Mesendoderm (in vitro differentiated cells): Measurements from ENCODE around the gene RTN4.

Experiments
- DNase-seq: peaks from one replicate; pipeline ENCODE4 v3.0.0; 2013
- H2AK5ac ChIP-seq: 2 replicates; pipeline ENCODE4 v1.6.1; 2013; ENCODE audit warnings: low read length, inconsistent platforms
- H2BK120ac ChIP-seq: 2 replicates; pipeline ENCODE4 v1.6.1; 2013; ENCODE audit warnings: low read depth, mild to moderate bottlenecking, low read length, moderate library complexity, mixed read lengths
- H2BK15ac ChIP-seq: replicated peaks from 2 replicates; pipeline ENCODE4 v1.6.1; 2013; ENCODE audit warnings: low read depth, mild to moderate bottlenecking, moderate library complexity
- H2BK5ac ChIP-seq: 2 replicates; pipeline ENCODE4 v1.6.1; 2013; ENCODE audit warnings: low read length, inconsistent platforms
- H3K18ac ChIP-seq: 2 replicates; pipeline ENCODE4 v1.6.1; 2013; ENCODE audit warnings: mild to moderate bottlenecking, low read length, mixed read lengths
- H3K23ac ChIP-seq: one replicate; pipeline ENCODE4 v1.6.1; 2013; ENCODE audit warnings: low read length
- H3K27ac ChIP-seq: 2 replicates; pipeline ENCODE4 v1.5.1; 2013; ENCODE audit warnings: low read depth, mild to moderate bottlenecking, inconsistent platforms, low read length, moderate library complexity
- H3K27me3 ChIP-seq: 2 replicates; pipeline ENCODE4 v1.6.1; 2013; ENCODE audit warnings: low read length, control low read depth, mild to moderate bottlenecking, inconsistent platforms; ENCODE audit not compliant: insufficient read depth, poor library complexity
- H3K36me3 ChIP-seq: 2 replicates; pipeline ENCODE4 v1.6.1; 2013; ENCODE audit warnings: low read length, inconsistent platforms; ENCODE audit not compliant: control insufficient read depth, insufficient read depth
- H3K4ac ChIP-seq: one replicate; pipeline ENCODE4 v1.6.1; 2013; ENCODE audit warnings: low read depth, mild to moderate bottlenecking, low read length, moderate library complexity
- H3K4me1 ChIP-seq: 2 replicates; pipeline ENCODE4 v1.6.1; 2013; ENCODE audit warnings: low read depth, low read length, inconsistent platforms; ENCODE audit not compliant: control insufficient read depth
- H3K4me2 ChIP-seq: 2 replicates; pipeline ENCODE4 v1.6.1; 2013; ENCODE audit warnings: low read length
- H3K4me3 ChIP-seq: 2 replicates; pipeline ENCODE4 v1.5.1; 2013; ENCODE audit warnings: mild to moderate bottlenecking, low read length
- H3K56ac ChIP-seq: one replicate; pipeline ENCODE4 v1.6.1; 2013; ENCODE audit warnings: low read length
- H3K79me1 ChIP-seq: 2 replicates; pipeline ENCODE4 v1.6.1; 2013; ENCODE audit warnings: low read length, inconsistent platforms
- H3K79me2 ChIP-seq: 2 replicates; pipeline ENCODE4 v1.6.1; 2013; ENCODE audit warnings: mild to moderate bottlenecking, low read length; ENCODE audit not compliant: control insufficient read depth, insufficient read depth
- H3K9ac ChIP-seq: 2 replicates; pipeline ENCODE4 v1.6.1; 2013; ENCODE audit warnings: low read length, inconsistent platforms
- H4K5ac ChIP-seq: one replicate; pipeline ENCODE4 v1.6.1; 2013; ENCODE audit warnings: low read length
- H4K8ac ChIP-seq: one replicate; pipeline ENCODE4 v1.6.1; 2013; ENCODE audit warnings: low read depth, mild to moderate bottlenecking, control low read depth, low read length, moderate library complexity
- WGBS: extraction: QIAGEN DNeasy Blood & Tissue Kit; methylation state at CpG from one replicate; pipeline ENCODE4 v1.1.7; 2013; ENCODE audit warnings: low lambda C conversion rate, missing lambda C conversion rate; ENCODE audit not compliant: insufficient coverage; ENCODE audit errors: extremely low coverage; 5-methylcytosine and 5-hydroxymethylcytosine counted together

Gene RTN4

DNA sequence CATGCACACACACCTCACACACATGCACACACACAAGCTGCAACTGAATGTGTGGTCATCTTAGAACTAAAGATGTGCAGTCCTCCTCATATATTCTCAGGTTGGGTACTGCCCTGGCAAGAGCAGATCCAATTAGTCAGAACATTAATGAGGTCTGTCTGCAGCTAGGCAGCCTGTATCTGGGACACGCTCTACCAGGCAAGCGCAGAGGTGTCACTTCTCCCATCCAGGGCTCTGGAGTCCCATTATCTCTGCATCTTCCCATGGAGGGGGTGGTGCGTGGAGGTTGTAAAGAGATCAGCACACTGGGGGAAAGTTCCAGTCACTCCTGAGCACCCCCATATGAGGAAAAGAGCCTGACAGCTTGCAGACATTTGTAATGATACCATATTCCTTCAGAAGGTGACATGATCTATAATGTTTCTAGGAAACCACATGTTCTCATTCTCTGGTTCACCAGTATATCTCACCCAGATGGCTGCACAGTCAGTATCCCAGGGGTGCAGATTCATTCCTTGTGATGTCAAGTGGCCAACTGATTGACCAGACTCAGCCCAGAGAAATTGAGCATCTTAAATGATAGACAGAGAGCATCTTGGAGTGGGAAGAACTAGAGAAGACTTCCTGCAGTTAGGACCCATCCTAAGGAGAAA is 95.4 kb downstream of the RTN4 start:
- no peaks in the 10 kb centered on the region for H3K79me1 ChIP-seq
- DNase-seq, result peak; percentile 26
- no peak overlapping the region for H4K5ac ChIP-seq
- no peak overlapping the region for H3K23ac ChIP-seq
- H3K9ac ChIP-seq, result no peak overlapping the region
- H2BK15ac ChIP-seq, result no peak overlapping the region
- H2BK120ac ChIP-seq, result no peak overlapping the region
- H3K18ac ChIP-seq, result no peak overlapping the region
- no peaks in the 10 kb centered on the region for H3K4me1 ChIP-seq
- no CpG with 5 or more reads among the region's 3 CpGs for WGBS
- no peak overlapping the region for H3K4ac ChIP-seq
- no peak overlapping the region for H3K56ac ChIP-seq
- H3K27ac ChIP-seq, result no peak overlapping the region
- no peak overlapping the region for H2AK5ac ChIP-seq
- no peak overlapping the region for H4K8ac ChIP-seq
- H3K79me2 ChIP-seq, result no peaks in the 10 kb centered on the region
- H2BK5ac ChIP-seq, result no peak overlapping the region
- H3K27me3 ChIP-seq, result no peaks in the 10 kb centered on the region
- no peak overlapping the region for H3K4me2 ChIP-seq
- no peak overlapping the region for H3K4me3 ChIP-seq
- no peaks in the 10 kb centered on the region for H3K36me3 ChIP-seq

DNA sequence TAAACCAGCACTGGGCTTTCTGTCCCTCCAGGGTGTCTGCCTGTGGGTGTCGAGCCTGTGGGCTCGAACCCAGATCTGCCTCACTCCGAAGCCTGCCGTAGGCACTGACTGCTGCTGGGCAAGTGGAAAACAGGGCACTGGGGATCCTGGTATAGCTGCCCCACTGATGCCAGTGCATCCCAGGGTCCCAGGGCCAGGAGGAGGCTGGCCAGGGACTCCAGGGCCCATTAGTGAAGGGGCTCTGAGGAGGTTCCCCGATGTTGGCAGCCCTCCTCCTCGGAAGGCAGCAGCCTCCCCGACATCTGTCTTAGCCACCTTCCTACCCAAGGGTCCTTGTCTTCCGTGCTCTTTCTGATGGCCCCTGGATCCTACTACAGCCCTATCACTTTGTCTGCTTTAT is 96.1 kb downstream of the RTN4 start:
- Histone ChIP-seq H4K8ac (no peak overlapping the region), H3K23ac (peak overlapping the region; percentile 52)
- no CpG with 5 or more reads among the region's 8 CpGs for WGBS

DNA sequence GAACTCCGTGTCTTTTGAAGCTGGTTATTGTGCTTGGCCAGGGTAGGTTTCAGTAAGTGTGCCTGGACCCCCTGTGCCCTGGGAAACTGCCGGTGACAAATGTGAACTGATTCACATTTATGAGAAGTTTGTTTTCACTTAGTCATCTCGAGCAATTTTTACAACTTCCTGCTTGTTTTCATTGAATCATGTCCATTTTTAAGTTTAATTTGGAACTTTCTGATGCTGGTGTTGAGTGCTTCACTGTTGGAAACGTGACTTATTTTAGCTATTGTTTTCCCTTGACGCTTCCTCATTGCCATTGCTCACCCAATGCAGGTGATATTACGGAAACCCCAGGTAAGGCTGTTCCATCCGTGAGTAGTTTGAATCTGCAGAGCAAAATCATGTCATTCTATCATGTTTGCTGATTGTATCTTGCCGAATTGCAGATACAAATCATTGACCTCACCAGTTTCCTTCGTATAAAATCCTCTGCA is 97.2 kb downstream of the RTN4 start:
- Histone ChIP-seq H2BK5ac (no peak overlapping the region), H4K8ac (no peak overlapping the region), H3K36me3 (no peaks in the 10 kb centered on the region), H3K56ac (no peak overlapping the region), H3K4ac (no peak overlapping the region), H2BK120ac (no peak overlapping the region), H3K18ac (no peak overlapping the region), H3K23ac (no peak overlapping the region), H3K27me3 (no peaks in the 10 kb centered on the region), H2BK15ac (no peak overlapping the region), H4K5ac (no peak overlapping the region), H3K27ac (no peak overlapping the region), H3K9ac (no peak overlapping the region), H3K4me2 (no peak overlapping the region), H3K79me2 (no peaks in the 10 kb centered on the region), H3K4me1 (peaks cover 3% of the 10 kb centered on the region), H2AK5ac (no peak overlapping the region), H3K4me3 (no peak overlapping the region), H3K79me1 (no peaks in the 10 kb centered on the region)
- no CpG with 5 or more reads among the region's 9 CpGs for WGBS
- DNase-seq, result no peak

More for the DNA sequence above, 96.1 kb downstream of the RTN4 start:
- no peak overlapping the region for H2BK120ac ChIP-seq
- no peak overlapping the region for H3K4ac ChIP-seq
- H4K5ac ChIP-seq, result no peak overlapping the region
- H3K79me1 ChIP-seq, result no peaks in the 10 kb centered on the region
- H3K27ac ChIP-seq, result no peak overlapping the region
- H3K36me3 ChIP-seq, result no peaks in the 10 kb centered on the region
- H3K56ac ChIP-seq, result no peak overlapping the region
- H3K79me2 ChIP-seq, result no peaks in the 10 kb centered on the region
- no peaks in the 10 kb centered on the region for H3K4me1 ChIP-seq
- H3K27me3 ChIP-seq, result no peaks in the 10 kb centered on the region
- H3K9ac ChIP-seq, result no peak overlapping the region
- H3K4me3 ChIP-seq, result no peak overlapping the region
- H2AK5ac ChIP-seq, result no peak overlapping the region
- no peak for DNase-seq
- H2BK5ac ChIP-seq, result no peak overlapping the region
- H3K18ac ChIP-seq, result no peak overlapping the region
- no peak overlapping the region for H2BK15ac ChIP-seq
- no peak overlapping the region for H3K4me2 ChIP-seq

DNA sequence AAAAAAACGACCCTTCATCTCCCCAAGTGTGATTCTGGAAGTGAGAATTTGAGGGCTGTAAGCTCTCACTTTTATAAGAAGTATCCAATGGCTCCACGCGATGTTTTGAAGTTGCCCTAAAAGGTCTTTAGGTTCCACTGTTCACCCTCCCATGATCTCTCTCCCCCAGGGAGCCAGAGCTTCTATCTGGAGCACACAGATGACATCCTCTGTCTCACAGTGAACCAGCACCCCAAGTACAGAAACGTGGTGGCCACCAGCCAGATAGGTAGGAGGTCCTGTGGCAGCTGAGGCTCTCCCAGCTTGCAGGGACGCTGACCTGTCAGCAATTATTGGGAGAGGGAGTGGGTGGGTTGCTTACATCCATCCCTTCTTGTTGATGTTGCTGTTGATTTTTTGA is 97.8 kb downstream of the RTN4 start:
- no peaks in the 10 kb centered on the region for H3K27me3 ChIP-seq
- no peak overlapping the region for H2BK15ac ChIP-seq
- DNase-seq, result no peak
- no peak overlapping the region for H3K27ac ChIP-seq
- H2BK5ac ChIP-seq, result no peak overlapping the region
- no peak overlapping the region for H4K5ac ChIP-seq
- H3K4me1 ChIP-seq, result peaks cover 7% of the 10 kb centered on the region
- H3K4ac ChIP-seq, result no peak overlapping the region
- no peak overlapping the region for H3K9ac ChIP-seq
- no peak overlapping the region for H4K8ac ChIP-seq
- H3K23ac ChIP-seq, result no peak overlapping the region
- WGBS, result no CpG with 5 or more reads among the region's 5 CpGs
- H2BK120ac ChIP-seq, result no peak overlapping the region
- no peak overlapping the region for H3K56ac ChIP-seq
- no peaks in the 10 kb centered on the region for H3K36me3 ChIP-seq
- H3K79me2 ChIP-seq, result no peaks in the 10 kb centered on the region
- no peak overlapping the region for H3K18ac ChIP-seq
- H3K4me2 ChIP-seq, result no peak overlapping the region
- no peak overlapping the region for H3K4me3 ChIP-seq
- H2AK5ac ChIP-seq, result no peak overlapping the region
- H3K79me1 ChIP-seq, result no peaks in the 10 kb centered on the region

DNA sequence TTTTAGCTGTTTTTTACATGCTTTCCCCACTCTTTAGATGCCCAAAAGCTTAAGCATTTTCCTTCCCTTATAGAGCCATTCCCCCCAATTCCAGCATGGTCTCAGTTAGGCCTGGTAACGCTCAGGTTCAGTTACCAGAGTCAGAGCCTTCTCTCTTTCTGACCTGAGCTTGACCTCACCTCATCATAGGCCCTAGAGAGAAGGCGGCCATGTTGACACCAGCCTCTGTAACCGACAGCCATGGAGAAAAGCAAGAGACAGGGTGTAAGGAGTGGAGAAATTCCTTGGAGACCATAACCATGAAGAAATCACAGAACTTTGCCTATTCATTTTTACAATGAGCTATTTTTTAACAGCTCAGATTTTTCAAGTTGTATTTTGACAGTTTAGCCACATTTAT is 99.4 kb downstream of the RTN4 start:
- Histone ChIP-seq H4K8ac (no peak overlapping the region), H3K18ac (no peak overlapping the region), H3K79me2 (no peaks in the 10 kb centered on the region), H2AK5ac (no peak overlapping the region), H3K4ac (no peak overlapping the region), H3K27ac (no peak overlapping the region), H3K9ac (no peak overlapping the region), H3K4me2 (no peak overlapping the region), H3K4me3 (no peak overlapping the region), H3K79me1 (no peaks in the 10 kb centered on the region), H3K4me1 (peaks cover 18% of the 10 kb centered on the region), H3K36me3 (no peaks in the 10 kb centered on the region), H2BK120ac (no peak overlapping the region), H3K56ac (no peak overlapping the region), H3K23ac (no peak overlapping the region), H4K5ac (no peak overlapping the region), H3K27me3 (no peaks in the 10 kb centered on the region), H2BK15ac (no peak overlapping the region), H2BK5ac (no peak overlapping the region)
- no CpG with 5 or more reads among the region's 3 CpGs for WGBS
- DNase-seq, result no peak

DNA sequence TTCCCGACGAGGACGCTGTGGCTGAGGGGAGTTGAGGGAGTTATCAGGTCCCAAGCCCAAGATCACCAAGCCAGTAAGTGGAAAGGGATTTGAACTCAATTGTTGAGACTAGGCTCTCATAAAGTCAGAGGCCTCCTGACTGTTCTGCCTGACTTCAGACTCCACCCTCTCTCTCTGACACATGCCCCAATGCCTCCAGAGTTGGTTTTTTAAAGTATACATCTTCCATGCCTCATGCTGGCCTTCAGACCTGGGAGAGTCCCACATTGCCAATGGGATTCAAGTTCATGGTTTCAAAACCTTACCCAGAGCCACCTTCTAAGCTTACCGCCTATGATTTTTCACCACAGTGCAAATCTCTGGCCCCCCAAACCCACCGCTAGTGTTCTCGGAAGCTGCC is 100.8 kb downstream of the RTN4 start:
- peaks cover 24% of the 10 kb centered on the region for H3K4me1 ChIP-seq
- no peak overlapping the region for H3K4ac ChIP-seq
- H2BK15ac ChIP-seq, result no peak overlapping the region
- H2AK5ac ChIP-seq, result no peak overlapping the region
- no peaks in the 10 kb centered on the region for H3K79me1 ChIP-seq
- no peak overlapping the region for H3K9ac ChIP-seq
- no peak for DNase-seq
- no peak overlapping the region for H2BK5ac ChIP-seq
- H4K5ac ChIP-seq, result no peak overlapping the region
- H3K27ac ChIP-seq, result no peak overlapping the region
- H3K18ac ChIP-seq, result no peak overlapping the region
- no peak overlapping the region for H3K23ac ChIP-seq
- H3K4me3 ChIP-seq, result no peak overlapping the region
- no peaks in the 10 kb centered on the region for H3K27me3 ChIP-seq
- H3K56ac ChIP-seq, result no peak overlapping the region
- H3K79me2 ChIP-seq, result no peaks in the 10 kb centered on the region
- no peaks in the 10 kb centered on the region for H3K36me3 ChIP-seq
- no peak overlapping the region for H4K8ac ChIP-seq
- no CpG with 5 or more reads among the region's 6 CpGs for WGBS
- H2BK120ac ChIP-seq, result no peak overlapping the region
- H3K4me2 ChIP-seq, result no peak overlapping the region
